NK-92 (cell line): ENCODE data around the gene POLD2.

ENCODE experiments used
- DNase-seq: peaks from one replicate; lab custom pipeline; 2025; ENCODE audit not compliant: unreplicated experiment; lab: John Stamatoyannopoulos, UW

Gene POLD2

GRCh38 chr7:44114586-44115310, 8.6 kb downstream of the POLD2 start:
- no peak for DNase-seq

GRCh38 chr7:44113764-44114354, 9.5 kb downstream of the POLD2 start:
- no peak for DNase-seq

GRCh38 chr7:44112997-44113763, 10.2 kb downstream of the POLD2 start:
- no peak for DNase-seq

GRCh38 chr7:44112231-44112996, 10.9 kb downstream of the POLD2 start:
- DNase-seq = no peak

GRCh38 chr7:44111761-44112160, 11.6 kb downstream of the POLD2 start:
- no peak for DNase-seq

- DNase-seq = no peak
Observed at GRCh38 chr7:44110719-44111635, 12.4 kb downstream of the POLD2 start.

- no peak for DNase-seq
Observed at GRCh38 chr7:44109991-44110390, 13.4 kb downstream of the POLD2 start.

- DNase-seq = no peak
Observed at GRCh38 chr7:44108768-44109750, 14.3 kb downstream of the POLD2 start.

- DNase-seq = no peak
Observed at GRCh38 chr7:44107961-44108767, 15.2 kb downstream of the POLD2 start.

- DNase-seq = no peak
Observed at GRCh38 chr7:44107116-44107960, 16.0 kb downstream of the POLD2 start.

- DNase-seq = no peak
Observed at GRCh38 chr7:44106311-44107065, 16.9 kb downstream of the POLD2 start.

- no peak for DNase-seq
Observed at GRCh38 chr7:44105832-44106231, 17.5 kb downstream of the POLD2 start.

- no peak for DNase-seq
Observed at GRCh38 chr7:44104860-44105771, 18.2 kb downstream of the POLD2 start.

GRCh38 chr7:44103923-44104859, 19.2 kb downstream of the POLD2 start, which contains the start of gene AEBP1:
TSS of gene AEBP1 (plus strand) at chr7:44104345. CDS start at chr7:44104666, 321 bp downstream.
- DNase-seq = no peak
